ENCODE results near the gene THNSL1. TPM values are rescaled to one million over a fixed set of nuclear protein-coding genes. Genes with fewer than 3 reads are reported as not detected.
"Not testable (repeated sequence)": the region's sequence is repeated elsewhere in the genome, so short reads cannot be mapped to it uniquely, and the experiment has no call there.

The THNSL1 gene
- 2.3 and 3.5 TPM in 2 replicates for total RNA-seq (2014; rRNA removed; shearing (Covaris generic))

GRCh38 chr10:25016376-25017153 is at the start of gene THNSL1:
Gene THNSL1, plus strand, starts transcription at chr10:25016612. Its CDS starts 6,612 bp downstream, at chr10:25023224.
- DNase-seq (ENCODE audit: low read depth): peak; percentile 99

- DNase-seq (ENCODE audit: low read depth): no peak
Measured at GRCh38 chr10:24966962-24967481, 49.4 kb upstream of the THNSL1 start.

- DNase-seq (ENCODE audit: low read depth): no peak
Measured at GRCh38 chr10:24968349-24968748, 48.1 kb upstream of the THNSL1 start.

GRCh38 chr10:24968951-24969350 is 47.5 kb upstream of the THNSL1 start:
- not testable (repeated sequence) for DNase-seq (ENCODE audit: low read depth)

GRCh38 chr10:24969841-24970281 is 46.6 kb upstream of the THNSL1 start:
- DNase-seq (ENCODE audit: low read depth): no peak

- no peak for DNase-seq (ENCODE audit: low read depth)
Measured at GRCh38 chr10:24971374-24971773, 45.0 kb upstream of the THNSL1 start.

GRCh38 chr10:24973163-24973562 is 43.2 kb upstream of the THNSL1 start:
- DNase-seq (ENCODE audit: low read depth): no peak

GRCh38 chr10:24974976-24975375 is 41.4 kb upstream of the THNSL1 start:
- no peak for DNase-seq (ENCODE audit: low read depth)

GRCh38 chr10:24979685-24980084 is 36.7 kb upstream of the THNSL1 start:
- no peak for DNase-seq (ENCODE audit: low read depth)

- DNase-seq (ENCODE audit: low read depth): no peak
Measured at GRCh38 chr10:24981161-24981710, 35.2 kb upstream of the THNSL1 start.

GRCh38 chr10:24982319-24983112 is 33.9 kb upstream of the THNSL1 start:
- no peak for DNase-seq (ENCODE audit: low read depth)

- DNase-seq (ENCODE audit: low read depth): no peak
Measured at GRCh38 chr10:24983130-24983529, 33.3 kb upstream of the THNSL1 start.

GRCh38 chr10:24983946-24984345 is 32.5 kb upstream of the THNSL1 start:
- no peak for DNase-seq (ENCODE audit: low read depth)

- DNase-seq (ENCODE audit: low read depth): no peak
Measured at GRCh38 chr10:24984906-24985305, 31.5 kb upstream of the THNSL1 start.

- no peak for DNase-seq (ENCODE audit: low read depth)
Measured at GRCh38 chr10:24988831-24989640, 27.4 kb upstream of the THNSL1 start.

GRCh38 chr10:24989867-24990266 is 26.5 kb upstream of the THNSL1 start:
- no peak for DNase-seq (ENCODE audit: low read depth)

- no peak for DNase-seq (ENCODE audit: low read depth)
Measured at GRCh38 chr10:24991298-24991697, 25.1 kb upstream of the THNSL1 start.

GRCh38 chr10:24992512-24993133 is 23.8 kb upstream of the THNSL1 start:
- no peak for DNase-seq (ENCODE audit: low read depth)

GRCh38 chr10:24993237-24993958 is 23.0 kb upstream of the THNSL1 start:
- no peak for DNase-seq (ENCODE audit: low read depth)

GRCh38 chr10:24995072-24995471 is 21.3 kb upstream of the THNSL1 start:
- no peak for DNase-seq (ENCODE audit: low read depth)

All from Daoy (cell line).